CD4-positive, alpha-beta memory T cell (primary cell): Measurements from ENCODE around the gene TGOLN2. TPM values are rescaled to one million over a fixed set of nuclear protein-coding genes. Genes with fewer than 3 reads are reported as not detected.
"Not testable (repeated sequence)": the region's sequence is repeated elsewhere in the genome, so short reads cannot be mapped to it uniquely, and the experiment has no call there.

Source experiments
- CTCF ChIA-PET: fragments of 350-600 bp; sonication (Branson Sonifier 250); formaldehyde crosslinking; loops from one replicate; lab custom pipeline; 2021; ENCODE audit warnings: inconsistent platforms; ENCODE audit not compliant: partially characterized antibody; lab: Charles Lee
- POLR2A ChIA-PET: fragments of 350-600 bp; sonication (Branson Sonifier 250); formaldehyde crosslinking; loops from one replicate; lab custom pipeline; 2021; ENCODE audit not compliant: partially characterized antibody; lab: Charles Lee
- DNase-seq, 5 donors: peaks; one replicate each; pipeline versions ENCODE4 v3.0.0 to v3.0.0-alpha.2; 2020 to 2022; ENCODE audit warnings: mixed read lengths in 1 of 5
- H3K27ac ChIP-seq: one replicate; pipeline ENCODE4 v1.7.0; 2013; ENCODE audit warnings: low read depth, low read length
- H3K27me3 ChIP-seq: 2 replicates; pipeline ENCODE4 v1.7.0; 2013; ENCODE audit warnings: mild to moderate bottlenecking, low read length, moderate library complexity; ENCODE audit not compliant: insufficient read depth
- H3K36me3 ChIP-seq: 2 replicates; pipeline ENCODE4 v1.7.0; 2013; ENCODE audit warnings: mild to moderate bottlenecking, low read length, moderate library complexity; ENCODE audit not compliant: insufficient read depth
- H3K4me1 ChIP-seq: 2 replicates; pipeline ENCODE4 v1.7.0; 2013; ENCODE audit warnings: mild to moderate bottlenecking, low read length, moderate library complexity; ENCODE audit not compliant: insufficient read depth
- H3K4me3 ChIP-seq, 2 donors: one replicate each; pipeline ENCODE4 v1.7.0; 2013; ENCODE audit warnings: low read length in 2 of 2, mild to moderate bottlenecking in 1 of 2
- H3K9me3 ChIP-seq, 2 donors: one replicate each; pipeline ENCODE4 v1.7.0; 2013; ENCODE audit warnings: low read length in 2 of 2, control low read depth in 1 of 2; ENCODE audit not compliant: control insufficient read depth in 1 of 2
- H3K27ac Mint-ChIP-seq, 7 donors: one replicate each; pipeline ENCODE4 v1.8.0; 2020 to 2021; ENCODE audit warnings: mixed read lengths in 7 of 7, mild to moderate bottlenecking in 6 of 7, inconsistent platforms in 3 of 7, moderate library complexity in 3 of 7
- H3K27me3 Mint-ChIP-seq, 2 donors: one replicate each; pipeline ENCODE4 v1.8.0; 2020 to 2021; ENCODE audit warnings: mixed read lengths in 2 of 2
- H3K36me3 Mint-ChIP-seq, 2 donors: one replicate each; pipeline ENCODE4 v1.8.0; 2020 to 2021; ENCODE audit warnings: mixed read lengths in 2 of 2, inconsistent platforms in 1 of 2, mild to moderate bottlenecking in 1 of 2
- H3K4me1 Mint-ChIP-seq, 4 donors: one replicate each; pipeline ENCODE4 v1.8.0; 2020 to 2021; ENCODE audit warnings: mixed read lengths in 4 of 4, mild to moderate bottlenecking in 1 of 4
- H3K4me3 Mint-ChIP-seq, 8 donors: one replicate each; pipeline ENCODE4 v1.8.0; 2020 to 2021; ENCODE audit warnings: mixed read lengths in 8 of 8, mild to moderate bottlenecking in 7 of 8, moderate library complexity in 6 of 8, inconsistent platforms in 3 of 8
- H3K9me3 Mint-ChIP-seq, 8 donors: one replicate each; pipeline ENCODE4 v1.8.0; 2020 to 2021; ENCODE audit warnings: mixed read lengths in 8 of 8, mild to moderate bottlenecking in 5 of 8, inconsistent platforms in 3 of 8, moderate library complexity in 1 of 8
- intact Hi-C: fragments of 100-400 bp; cut with micrococcal nuclease; formaldehyde crosslinking; loops from one replicate; pipeline ENCODE4 v1.15.1; 2023
- polyA plus RNA-seq, 2 donors: library from polyadenylated mRNA; unstranded; fragments of 300-500 nt; fragmentation: Illumina TruSeq; gene quantifications; one replicate each; pipeline ENCODE4 v1.2.3, GENCODE V29; 2021
- total RNA-seq, 2 experiments: library from RNA; stranded (reverse); gene quantifications; one replicate each; pipeline ENCODE4 v1.2.3, GENCODE V29; 2021

TGOLN2 gene
- total and polyA plus RNA-seq, 4 experiments from 2014 or later = 29.8 to 195 (median 121) TPM

- Histone ChIP-seq H3K36me3 (peaks cover 56% of the 10 kb centered on the region), H3K27ac (peak overlapping the region; percentile 98), H3K4me1 (peaks cover 78% of the 10 kb centered on the region)
- not testable (repeated sequence) for H3K27me3 Mint-ChIP-seq, H3K4me3 ChIP-seq, H3K27me3 ChIP-seq, DNase-seq, H3K9me3 ChIP-seq, H3K9me3 Mint-ChIP-seq
- CTCF ChIA-PET = interaction anchor here (0.9 to 5.5 kb wide), 5 partner anchors 11 to 227 kb away, joined by 3 to 28 read pairs (median 4); no protein-coding TSS in a partner anchor
- peak overlapping the region; percentile 92 to 100 (median 98) for H3K4me3 Mint-ChIP-seq
- peaks cover 53 to 99% (median 66%) of the 10 kb centered on the region in 4 donors for H3K4me1 Mint-ChIP-seq
- POLR2A ChIA-PET = interaction anchor here (1.7 to 12.9 kb wide), 3 partner anchors 11 to 216 kb away, joined by 3 to 268 read pairs (median 240); partner anchors contain the start of genes ELMOD3 and RETSAT
- intact Hi-C loops = loop anchor here (10.0 kb wide), 1 partner anchor 291 kb away; the partner anchor contains the start of genes C2orf68 and USP39
- H3K36me3 Mint-ChIP-seq = peaks cover 81 to 94% of the 10 kb centered on the region in 2 donors
- H3K27ac Mint-ChIP-seq = peak overlapping the region; percentile 79 to 100 (median 93)
Measured at GRCh38 chr2:85323988-85324367, 3.8 kb downstream of the TGOLN2 start.

- Mint-ChIP-seq H3K27ac (peak overlapping the region; percentile 79 to 100 (median 93)), H3K27me3 (no peaks in the 10 kb centered on the region), H3K36me3 (peaks cover 86 to 97% of the 10 kb centered on the region in 2 donors), H3K4me1 (peaks cover 55 to 99% (median 67%) of the 10 kb centered on the region in 4 donors), H3K4me3 (peak overlapping the region; percentile 92 to 100 (median 98)), H3K9me3 (no peaks in the 10 kb centered on the region)
- ChIA-PET CTCF (interaction anchor here (0.9 to 5.5 kb wide), 5 partner anchors 11 to 228 kb away, joined by 3 to 28 read pairs (median 4); no protein-coding TSS in a partner anchor), POLR2A (interaction anchor here (1.7 to 12.9 kb wide), 3 partner anchors 10 to 216 kb away, joined by 3 to 268 read pairs (median 240); partner anchors contain the start of genes ELMOD3 and RETSAT)
- no peaks in the 10 kb centered on the region for H3K9me3 ChIP-seq
- peak overlapping the region; percentile 21 for H3K27ac ChIP-seq
- no peak overlapping the region for H3K4me3 ChIP-seq
- no peaks in the 10 kb centered on the region for H3K27me3 ChIP-seq
- intact Hi-C loops = loop anchor here (10.0 kb wide), 1 partner anchor 291 kb away; the partner anchor contains the start of genes C2orf68 and USP39
- H3K4me1 ChIP-seq = peaks cover 78% of the 10 kb centered on the region
- H3K36me3 ChIP-seq = peaks cover 59% of the 10 kb centered on the region
- no peak for DNase-seq
Measured at GRCh38 chr2:85323351-85323987, 4.3 kb downstream of the TGOLN2 start.

- Histone ChIP-seq H3K9me3 (no peaks in the 10 kb centered on the region), H3K27me3 (no peaks in the 10 kb centered on the region), H3K4me3 (no peak overlapping the region), H3K4me1 (peaks cover 68% of the 10 kb centered on the region), H3K36me3 (peaks cover 77% of the 10 kb centered on the region), H3K27ac (no peak overlapping the region)
- Mint-ChIP-seq H3K27ac (peak overlapping the region; percentile 62 to 99 (median 80)), H3K36me3 (peaks cover 76 to 87% of the 10 kb centered on the region in 2 donors), H3K4me3 (peak overlapping the region in 6 of 8 donors; percentile 31 to 61 (median 42)), H3K4me1 (peaks cover 55 to 80% (median 66%) of the 10 kb centered on the region in 4 donors), H3K9me3 (no peaks in the 10 kb centered on the region), H3K27me3 (no peaks in the 10 kb centered on the region)
- intact Hi-C loops = loop anchor here (10.0 kb wide), 1 partner anchor 295 kb away; the partner anchor contains the start of genes C2orf68 and USP39
- POLR2A ChIA-PET = interaction anchor here (0.6 to 14.3 kb wide), 5 partner anchors 3 to 229 kb away, joined by 3 to 268 read pairs (median 7); partner anchors contain the start of genes ELMOD3, RETSAT and TGOLN2
- no peak for DNase-seq
- CTCF ChIA-PET = interaction anchor here (0.9 to 5.8 kb wide), 5 partner anchors 10 to 46 kb away, joined by 3 to 33 read pairs (median 4); no protein-coding TSS in a partner anchor
Measured at GRCh38 chr2:85319796-85320195, 8.0 kb downstream of the TGOLN2 start.

- CTCF ChIA-PET = interaction anchor here (0.7 to 5.8 kb wide), 5 partner anchors 9 to 202 kb away, joined by 3 to 33 read pairs (median 8); no protein-coding TSS in a partner anchor
- Histone ChIP-seq H3K4me1 (peaks cover 54% of the 10 kb centered on the region), H3K27ac (peak overlapping the region; percentile 42), H3K27me3 (no peaks in the 10 kb centered on the region), H3K4me3 (no peak overlapping the region), H3K36me3 (peaks cover 69% of the 10 kb centered on the region), H3K9me3 (no peaks in the 10 kb centered on the region)
- Mint-ChIP-seq H3K4me3 (peak overlapping the region; percentile 5 to 82 (median 55)), H3K4me1 (peaks cover 49 to 71% (median 58%) of the 10 kb centered on the region in 4 donors), H3K36me3 (peaks cover 71 to 83% of the 10 kb centered on the region in 2 donors), H3K27ac (peak overlapping the region; percentile 23 to 99 (median 77)), H3K27me3 (no peaks in the 10 kb centered on the region), H3K9me3 (no peaks in the 10 kb centered on the region)
- intact Hi-C loops = loop anchor here (1.0 kb wide), 1 partner anchor 8 kb away; no protein-coding TSS in a partner anchor
- DNase-seq = peak in 1 of 5 donors; percentile 61
- POLR2A ChIA-PET = interaction anchor here (1.2 to 14.3 kb wide), 6 partner anchors 4 to 221 kb away, joined by 3 to 268 read pairs (median 6); partner anchors contain the start of genes ELMOD3, MAT2A, RETSAT and TGOLN2
Measured at GRCh38 chr2:85318222-85319074, 9.3 kb downstream of the TGOLN2 start.

- peak overlapping the region in 1 of 7 donors; percentile 55 for H3K27ac Mint-ChIP-seq
- Histone ChIP-seq H3K4me1 (peaks cover 29% of the 10 kb centered on the region), H3K36me3 (peaks cover 45% of the 10 kb centered on the region)
- H3K27me3 ChIP-seq, intact Hi-C loops, H3K4me3 Mint-ChIP-seq, CTCF ChIA-PET, DNase-seq, H3K27me3 Mint-ChIP-seq, H3K9me3 Mint-ChIP-seq, H3K27ac ChIP-seq, H3K9me3 ChIP-seq, H3K4me3 ChIP-seq: not testable (repeated sequence)
- H3K36me3 Mint-ChIP-seq = peaks cover 46 to 61% of the 10 kb centered on the region in 2 donors
- POLR2A ChIA-PET = interaction anchor here (14.3 kb wide), 1 partner anchor 7 kb away, joined by 268 read pairs; the partner anchor contains the start of gene TGOLN2
- peaks cover 33 to 50% (median 38%) of the 10 kb centered on the region in 4 donors for H3K4me1 Mint-ChIP-seq
Measured at GRCh38 chr2:85315921-85316320, 11.9 kb downstream of the TGOLN2 start.

GRCh38 chr2:85314884-85315242, 12.9 kb downstream of the TGOLN2 start:
- H3K36me3 ChIP-seq = peaks cover 34% of the 10 kb centered on the region
- no peak overlapping the region for H3K4me3 ChIP-seq
- H3K27me3 Mint-ChIP-seq = no peaks in the 10 kb centered on the region
- no peak overlapping the region for H3K4me3 Mint-ChIP-seq
- intact Hi-C loops = no loop called here
- H3K9me3 ChIP-seq = no peaks in the 10 kb centered on the region
- H3K27ac Mint-ChIP-seq = peak overlapping the region in 3 of 7 donors; percentile 23 to 64 (median 28)
- H3K4me1 Mint-ChIP-seq = peaks cover 30 to 47% (median 34%) of the 10 kb centered on the region in 4 donors
- DNase-seq = no peak
- no peak overlapping the region for H3K27ac ChIP-seq
- ChIA-PET POLR2A (interaction anchor here (1.1 to 14.3 kb wide), 2 partner anchors 8 to 40 kb away, joined by 3 to 268 read pairs; partner anchors contain the start of genes ELMOD3, RETSAT and TGOLN2), CTCF (interaction anchor here (0.7 to 1.3 kb wide), 3 partner anchors 14 to 17 kb away, joined by 3 to 9 read pairs (median 4); no protein-coding TSS in a partner anchor)
- peaks cover 25% of the 10 kb centered on the region for H3K4me1 ChIP-seq
- H3K9me3 Mint-ChIP-seq = no peaks in the 10 kb centered on the region
- H3K36me3 Mint-ChIP-seq = peaks cover 36 to 51% of the 10 kb centered on the region in 2 donors
- no peaks in the 10 kb centered on the region for H3K27me3 ChIP-seq
